BLaER1 (cell line): ENCODE measurements around the gene CFAP221.

Source experiments
- H3K27ac ChIP-seq: shearing (Covaris generic); formaldehyde crosslinking; 2 replicates; pipeline ENCODE4 v1.8.1; 2022
- H3K27me3 ChIP-seq: shearing (Covaris generic); formaldehyde crosslinking; 2 replicates; pipeline ENCODE4 v1.8.1; 2022
- H3K36me3 ChIP-seq: shearing (Covaris generic); formaldehyde crosslinking; 2 replicates; pipeline ENCODE4 v1.8.1; 2022
- H3K4me1 ChIP-seq: shearing (Covaris generic); formaldehyde crosslinking; 2 replicates; pipeline ENCODE4 v1.8.1; 2022
- H3K4me2 ChIP-seq: shearing (Covaris generic); formaldehyde crosslinking; 2 replicates; pipeline ENCODE4 v1.8.1; 2022
- H3K4me3 ChIP-seq: shearing (Covaris generic); formaldehyde crosslinking; 2 replicates; pipeline ENCODE4 v1.8.1; 2022
- H3K9ac ChIP-seq: shearing (Covaris generic); formaldehyde crosslinking; 2 replicates; pipeline ENCODE4 v1.8.1; 2022
- H3K9me3 ChIP-seq: shearing (Covaris generic); formaldehyde crosslinking; 2 replicates; pipeline ENCODE4 v1.8.1; 2022
- H4K20me1 ChIP-seq: shearing (Covaris generic); formaldehyde crosslinking; 2 replicates; pipeline ENCODE4 v1.8.1; 2022
- Cebpa-rat ChIP-seq: shearing (Covaris generic); IDR thresholded peaks from 2 replicates; pipeline ENCODE4 v1.8.1; 2022

The CFAP221 gene

DNA sequence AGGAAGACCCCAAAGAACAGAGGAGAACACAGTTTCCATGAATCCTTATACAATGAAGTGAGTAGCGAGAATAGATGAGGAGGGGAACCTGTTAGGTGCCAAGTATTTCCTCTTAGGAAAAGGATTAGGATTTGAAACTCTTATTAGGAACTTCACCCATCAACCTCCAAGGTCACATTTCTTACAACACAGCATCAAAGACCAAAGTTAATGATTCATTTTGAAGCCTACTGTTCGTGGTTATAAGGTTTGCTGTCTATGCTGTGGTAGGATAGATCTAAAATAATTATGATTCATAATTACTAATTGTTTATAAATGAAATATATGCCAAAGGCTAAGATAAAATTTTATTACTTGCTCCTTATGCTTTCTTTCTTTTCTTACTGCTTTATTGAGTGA is 6.1 kb downstream of the CFAP221 start:
- no peak for TF ChIP-seq Cebpa-rat
- no peaks in the 10 kb centered on the region for H3K9me3 ChIP-seq
- peaks cover 5% of the 10 kb centered on the region for H3K27me3 ChIP-seq
- H3K9ac ChIP-seq, result no peak overlapping the region
- H4K20me1 ChIP-seq, result no peaks in the 10 kb centered on the region
- H3K27ac ChIP-seq, result no peak overlapping the region
- no peaks in the 10 kb centered on the region for H3K36me3 ChIP-seq
- no peak overlapping the region for H3K4me3 ChIP-seq
- no peak overlapping the region for H3K4me2 ChIP-seq
- H3K4me1 ChIP-seq, result no peaks in the 10 kb centered on the region

DNA sequence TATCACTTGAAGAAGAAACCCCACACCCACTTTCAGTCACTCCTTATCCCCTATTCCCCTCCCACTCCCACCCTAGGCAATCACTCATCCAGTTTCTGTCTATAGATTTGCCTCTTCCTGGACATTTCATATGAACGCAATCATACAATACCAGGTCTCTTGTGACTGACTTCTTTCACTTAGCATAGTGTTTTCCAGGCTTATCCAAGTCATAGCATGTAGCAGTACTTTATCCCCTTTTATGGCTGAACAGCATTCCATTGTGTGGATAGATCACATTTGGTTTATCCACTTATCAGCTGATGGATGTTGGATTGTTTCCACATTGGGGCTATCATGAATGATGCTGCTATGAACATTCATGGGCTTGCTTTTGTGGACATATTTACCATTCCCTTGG is 6.6 kb downstream of the CFAP221 start:
- H3K4me1 ChIP-seq, result no peaks in the 10 kb centered on the region
- H3K4me3 ChIP-seq, result no peak overlapping the region
- no peaks in the 10 kb centered on the region for H3K36me3 ChIP-seq
- TF ChIP-seq Cebpa-rat, result no peak
- H3K4me2 ChIP-seq, result no peak overlapping the region
- no peaks in the 10 kb centered on the region; the same call in 1 of the 2 replicates for H3K27me3 ChIP-seq
- no peak overlapping the region for H3K9ac ChIP-seq
- no peak overlapping the region for H3K27ac ChIP-seq
- H3K9me3 ChIP-seq, result no peaks in the 10 kb centered on the region
- no peaks in the 10 kb centered on the region for H4K20me1 ChIP-seq

- Histone ChIP-seq H3K9ac (no peak overlapping the region), H4K20me1 (no peaks in the 10 kb centered on the region), H3K4me3 (no peak overlapping the region), H3K4me2 (no peak overlapping the region), H3K4me1 (no peaks in the 10 kb centered on the region), H3K27me3 (no peaks in the 10 kb centered on the region), H3K9me3 (no peaks in the 10 kb centered on the region), H3K36me3 (no peaks in the 10 kb centered on the region), H3K27ac (no peak overlapping the region)
- TF ChIP-seq Cebpa-rat, result no peak
Observed at GRCh38 chr2:119552902-119553301, 8.7 kb downstream of the CFAP221 start.

DNA sequence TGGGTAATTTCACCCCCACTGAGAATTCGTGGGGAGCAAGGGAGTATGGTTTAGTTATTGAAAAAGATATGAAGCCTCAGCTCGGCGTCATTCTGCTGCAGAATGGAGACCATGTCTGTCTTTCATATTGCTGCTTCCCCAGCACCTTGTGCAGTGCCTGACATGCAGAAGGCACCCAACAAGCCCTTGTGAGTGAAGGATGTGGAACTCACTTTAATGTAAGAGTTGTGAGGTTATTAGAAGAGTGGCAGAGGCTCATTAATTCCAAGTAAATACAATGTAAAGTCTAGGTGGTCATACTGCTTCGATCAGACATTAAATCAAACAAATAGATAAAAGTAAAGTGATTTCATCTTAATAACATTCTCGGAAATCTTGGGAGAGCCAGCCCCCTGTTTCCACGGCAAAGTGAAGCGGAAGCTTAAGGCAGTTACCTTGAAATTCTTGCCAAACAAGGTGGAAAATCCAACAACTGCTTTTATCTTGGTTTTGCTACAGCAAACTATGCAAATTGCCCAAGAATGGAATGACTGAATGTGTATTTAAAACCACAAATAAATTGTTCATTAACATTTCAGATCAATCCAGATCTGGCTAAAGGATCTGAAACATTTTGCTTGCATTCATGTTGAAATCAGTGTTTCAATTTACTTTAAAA is 9.6 kb downstream of the CFAP221 start:
- H3K36me3 ChIP-seq, result no peaks in the 10 kb centered on the region
- TF ChIP-seq Cebpa-rat, result no peak

DNA sequence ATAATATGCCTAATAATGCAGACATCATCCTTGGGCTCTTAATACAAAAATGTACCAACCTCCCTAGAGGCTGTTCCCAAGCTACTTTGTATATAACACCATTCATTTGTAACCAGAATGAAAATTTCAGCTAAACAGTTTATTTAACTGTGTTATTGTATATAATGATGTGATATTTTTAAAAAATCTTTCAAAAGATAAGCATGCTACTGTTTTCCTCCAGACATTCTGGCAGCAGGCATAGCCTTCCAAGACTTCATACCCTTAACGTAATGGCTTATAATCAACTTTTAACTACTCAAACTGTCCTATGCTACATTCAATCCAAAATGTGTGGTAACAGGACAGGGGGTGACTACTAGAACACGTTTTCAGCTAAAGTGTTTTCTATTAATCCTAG is 21.2 kb downstream of the CFAP221 start:
- H3K9me3 ChIP-seq, result no peaks in the 10 kb centered on the region
- H3K4me1 ChIP-seq, result no peaks in the 10 kb centered on the region
- no peak overlapping the region for H3K27ac ChIP-seq
- H3K4me3 ChIP-seq, result no peak overlapping the region
- H3K36me3 ChIP-seq, result no peaks in the 10 kb centered on the region
- no peak overlapping the region for H3K4me2 ChIP-seq
- no peak overlapping the region for H3K9ac ChIP-seq
- no peaks in the 10 kb centered on the region for H4K20me1 ChIP-seq
- no peak for TF ChIP-seq Cebpa-rat
- no peaks in the 10 kb centered on the region for H3K27me3 ChIP-seq

More for the DNA sequence above, 9.6 kb downstream of the CFAP221 start:
- Histone ChIP-seq H4K20me1 (no peaks in the 10 kb centered on the region), H3K9ac (no peak overlapping the region), H3K4me3 (no peak overlapping the region), H3K27ac (no peak overlapping the region), H3K27me3 (no peaks in the 10 kb centered on the region), H3K4me2 (no peak overlapping the region), H3K4me1 (no peaks in the 10 kb centered on the region), H3K9me3 (no peaks in the 10 kb centered on the region)

DNA sequence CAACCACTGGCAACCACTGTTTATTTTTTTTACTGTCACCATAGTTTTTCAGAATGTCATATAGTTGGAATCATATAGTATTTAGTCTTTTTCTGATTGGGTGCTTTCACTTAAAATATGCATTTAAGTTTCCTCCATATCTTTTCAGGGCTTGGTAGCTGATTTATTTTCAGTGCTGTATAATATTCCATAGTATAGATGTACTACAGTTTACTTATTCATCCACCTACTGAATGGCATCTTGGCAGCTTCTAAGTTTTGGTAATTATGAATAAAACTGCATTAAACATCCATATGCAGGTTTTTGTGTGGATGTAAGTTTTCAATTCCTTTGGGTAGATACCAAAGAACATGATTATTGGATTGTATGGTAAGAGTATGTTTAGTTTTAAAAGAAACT is 23.0 kb downstream of the CFAP221 start:
- H3K27me3 ChIP-seq, result no peaks in the 10 kb centered on the region

GRCh38 chr2:119574108-119574815 is 30.0 kb downstream of the CFAP221 start:
- H4K20me1 ChIP-seq, result no peaks in the 10 kb centered on the region
- no peak for TF ChIP-seq Cebpa-rat
- H3K4me2 ChIP-seq, result no peak overlapping the region
- no peak overlapping the region for H3K4me3 ChIP-seq
- H3K27me3 ChIP-seq, result no peaks in the 10 kb centered on the region
- H3K9me3 ChIP-seq, result no peaks in the 10 kb centered on the region
- H3K27ac ChIP-seq, result no peak overlapping the region
- H3K4me1 ChIP-seq, result no peaks in the 10 kb centered on the region
- H3K9ac ChIP-seq, result no peak overlapping the region
- H3K36me3 ChIP-seq, result no peaks in the 10 kb centered on the region

More for the DNA sequence above, 23.0 kb downstream of the CFAP221 start:
- no peak overlapping the region for H3K9ac ChIP-seq
- no peak overlapping the region for H3K27ac ChIP-seq
- no peak for TF ChIP-seq Cebpa-rat
- H4K20me1 ChIP-seq, result no peaks in the 10 kb centered on the region
- no peaks in the 10 kb centered on the region for H3K4me1 ChIP-seq
- no peaks in the 10 kb centered on the region for H3K9me3 ChIP-seq
- H3K4me2 ChIP-seq, result no peak overlapping the region
- no peak overlapping the region for H3K4me3 ChIP-seq
- no peaks in the 10 kb centered on the region for H3K36me3 ChIP-seq

- no peak overlapping the region for H3K9ac ChIP-seq
- no peak overlapping the region for H3K4me2 ChIP-seq
- H3K27ac ChIP-seq, result no peak overlapping the region
- H3K27me3 ChIP-seq, result no peaks in the 10 kb centered on the region
- no peaks in the 10 kb centered on the region for H4K20me1 ChIP-seq
- H3K36me3 ChIP-seq, result no peaks in the 10 kb centered on the region
- no peak overlapping the region for H3K4me3 ChIP-seq
- H3K9me3 ChIP-seq, result no peaks in the 10 kb centered on the region
- no peak for TF ChIP-seq Cebpa-rat
- no peaks in the 10 kb centered on the region for H3K4me1 ChIP-seq
Observed at GRCh38 chr2:119574864-119575263, 30.6 kb downstream of the CFAP221 start.

DNA sequence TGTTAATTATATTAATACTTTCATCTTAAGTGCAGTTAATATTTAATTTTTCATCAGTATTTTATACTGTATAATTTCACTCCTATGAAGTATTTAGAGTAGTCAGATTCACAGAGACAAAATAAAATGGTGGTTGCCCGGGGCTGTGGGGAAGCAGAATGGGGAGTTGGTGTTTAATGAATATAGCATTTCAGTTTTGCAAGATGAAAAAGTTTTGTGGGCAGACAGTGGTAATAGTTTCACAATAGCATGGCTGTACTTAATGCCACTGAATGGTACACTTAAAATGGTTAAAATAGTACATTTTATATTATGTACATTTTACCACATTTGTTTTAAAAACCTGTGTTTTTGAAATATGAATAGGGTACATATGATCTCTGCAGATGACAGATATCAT is 31.2 kb downstream of the CFAP221 start:
- H3K4me1 ChIP-seq, result no peaks in the 10 kb centered on the region
- no peak overlapping the region for H3K9ac ChIP-seq
- no peak overlapping the region for H3K4me3 ChIP-seq
- H3K27me3 ChIP-seq, result no peaks in the 10 kb centered on the region
- TF ChIP-seq Cebpa-rat, result no peak
- no peaks in the 10 kb centered on the region for H3K36me3 ChIP-seq
- no peaks in the 10 kb centered on the region for H3K9me3 ChIP-seq
- no peak overlapping the region for H3K27ac ChIP-seq
- no peak overlapping the region for H3K4me2 ChIP-seq
- no peaks in the 10 kb centered on the region for H4K20me1 ChIP-seq

DNA sequence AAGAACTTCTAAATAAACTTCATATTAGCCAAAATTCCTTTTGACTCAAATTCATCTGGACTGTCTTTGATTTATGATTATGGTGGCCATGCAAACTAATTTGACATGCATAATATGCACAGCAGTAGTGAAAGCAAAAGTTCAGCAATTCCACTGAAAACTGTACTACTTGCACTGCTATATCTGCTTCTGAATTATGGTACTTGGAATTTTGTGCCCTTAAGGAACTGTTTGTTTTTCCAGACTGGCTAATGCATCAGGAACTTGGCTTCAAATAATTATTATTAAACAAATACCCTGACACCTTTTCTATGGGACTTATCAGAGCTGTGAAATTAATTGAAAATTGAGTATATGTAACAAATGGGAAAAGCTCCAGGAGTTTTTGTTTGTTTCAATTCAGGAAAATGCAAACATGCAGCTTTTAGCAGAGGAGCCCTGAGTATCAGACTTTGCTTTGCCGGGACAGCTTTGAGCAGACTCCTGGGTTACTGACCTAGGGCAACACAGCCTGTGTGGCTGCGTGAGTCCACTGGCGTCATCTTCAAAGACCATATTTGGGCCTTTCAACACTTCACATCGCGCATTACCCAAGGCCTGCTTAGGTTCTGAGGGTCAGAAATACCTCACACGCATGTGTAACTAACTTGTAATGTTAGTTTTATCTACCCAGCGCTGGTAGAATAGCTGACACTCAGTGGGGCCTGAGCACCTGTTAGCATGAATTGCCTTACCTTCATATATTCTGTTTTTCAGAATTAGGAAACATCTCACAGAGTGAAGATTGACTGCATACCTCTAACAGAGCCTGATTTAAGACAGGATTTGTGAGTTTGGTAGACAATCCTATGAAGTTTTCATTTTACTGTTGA is 35.4 kb downstream of the CFAP221 start:
- peaks cover 5% of the 10 kb centered on the region for H3K9me3 ChIP-seq
- H3K9ac ChIP-seq, result no peak overlapping the region
- no peak overlapping the region for H3K4me2 ChIP-seq
- H4K20me1 ChIP-seq, result no peaks in the 10 kb centered on the region
- no peaks in the 10 kb centered on the region for H3K36me3 ChIP-seq
- no peak for TF ChIP-seq Cebpa-rat
- no peak overlapping the region for H3K4me3 ChIP-seq
- no peaks in the 10 kb centered on the region for H3K27me3 ChIP-seq
- no peak overlapping the region for H3K27ac ChIP-seq
- no peaks in the 10 kb centered on the region for H3K4me1 ChIP-seq
